GM06990 (cell line): ENCODE measurements around the gene FZD7.

Source experiments
- DNase-seq: peaks from one replicate; pipeline ENCODE4 v3.0.0-alpha.2; 2011; ENCODE audit not compliant: insufficient read length; ENCODE audit errors: extremely low read depth
- H3K27me3 ChIP-seq: replicated peaks from 2 replicates; pipeline ENCODE4 v1.6.0; 2011; ENCODE audit warnings: low read length; ENCODE audit not compliant: control insufficient read depth, insufficient read depth
- H3K36me3 ChIP-seq: 2 replicates; pipeline ENCODE4 v1.5.1; 2011; ENCODE audit warnings: low read length; ENCODE audit not compliant: control insufficient read depth, insufficient read depth
- H3K4me3 ChIP-seq: replicated peaks from 2 replicates; pipeline ENCODE4 v1.5.1; 2011; ENCODE audit warnings: low read depth, mild to moderate bottlenecking, control low read depth, low read length
- CTCF ChIP-seq: IDR thresholded peaks from 2 replicates; pipeline ENCODE4 v1.5.1; 2011; ENCODE audit warnings: low read length, control low read depth, mild to moderate bottlenecking, inconsistent platforms; ENCODE audit not compliant: insufficient read depth, poor library complexity, severe bottlenecking

The FZD7 gene

GRCh38 chr2:202014759-202015211 is 18.9 kb upstream of the FZD7 start:
- DNase-seq: no peak
- no peaks in the 10 kb centered on the region; the same call in none of the 2 replicates for H3K27me3 ChIP-seq
- H3K4me3 ChIP-seq: no peak overlapping the region
- H3K36me3 ChIP-seq: no peaks in the 10 kb centered on the region
- no peak for TF ChIP-seq CTCF

GRCh38 chr2:202015471-202015870 is 18.2 kb upstream of the FZD7 start:
- Histone ChIP-seq H3K4me3 (no peak overlapping the region), H3K27me3 (no peaks in the 10 kb centered on the region; the same call in none of the 2 replicates), H3K36me3 (no peaks in the 10 kb centered on the region)
- DNase-seq: no peak
- TF ChIP-seq CTCF: no peak

GRCh38 chr2:202016579-202017227 is 17.0 kb upstream of the FZD7 start:
- no peak for DNase-seq

GRCh38 chr2:202017940-202018339 is 15.7 kb upstream of the FZD7 start:
- no peak for TF ChIP-seq CTCF
- no peaks in the 10 kb centered on the region for H3K36me3 ChIP-seq
- no peaks in the 10 kb centered on the region; the same call in 1 of the 2 replicates for H3K27me3 ChIP-seq
- DNase-seq: no peak
- no peak overlapping the region for H3K4me3 ChIP-seq

More at GRCh38 chr2:202016579-202017227, 17.0 kb upstream of the FZD7 start:
- no peaks in the 10 kb centered on the region; the same call in 1 of the 2 replicates for H3K27me3 ChIP-seq
- H3K36me3 ChIP-seq: no peaks in the 10 kb centered on the region
- no peak overlapping the region for H3K4me3 ChIP-seq
- no peak for TF ChIP-seq CTCF

GRCh38 chr2:202018950-202019349 is 14.7 kb upstream of the FZD7 start:
- no peak for TF ChIP-seq CTCF
- Histone ChIP-seq H3K36me3 (no peaks in the 10 kb centered on the region), H3K27me3 (no peaks in the 10 kb centered on the region; the same call in 1 of the 2 replicates), H3K4me3 (no peak overlapping the region)
- DNase-seq: no peak
